Ascending aorta (tissue), 2 donors: ENCODE measurements around the gene C10orf71. TPM values are rescaled to one million over a fixed set of nuclear protein-coding genes. Genes with fewer than 3 reads are reported as not detected.

Experiments
- DNase-seq, 2 donors: peaks; one replicate each; pipeline ENCODE4 v3.0.0-alpha.2; 2019; ENCODE audit warnings: low spot score in 2 of 2
- H3K27ac ChIP-seq, 2 donors: fragments of 200-600 bp; sonication (generic); one replicate each; pipeline ENCODE4 v1.5.1; 2016 to 2017; ENCODE audit warnings: mild to moderate bottlenecking in 1 of 2
- H3K27me3 ChIP-seq: fragments of 200-600 bp; sonication (generic); one replicate; pipeline ENCODE4 v1.5.1; 2017
- H3K36me3 ChIP-seq, 2 donors: fragments of 200-600 bp; sonication (generic); one replicate each; pipeline ENCODE4 v1.5.1; 2016
- H3K4me1 ChIP-seq, 2 donors: fragments of 200-600 bp; sonication (generic); one replicate each; pipeline ENCODE4 v1.5.1; 2016 to 2017; ENCODE audit warnings: mild to moderate bottlenecking in 1 of 2
- H3K4me3 ChIP-seq, 2 donors: fragments of 200-600 bp; sonication (generic); one replicate each; pipeline ENCODE4 v1.5.1; 2016 to 2017; ENCODE audit warnings: mild to moderate bottlenecking in 1 of 2
- H3K9me3 ChIP-seq, 2 donors: fragments of 200-600 bp; sonication (generic); one replicate each; pipeline ENCODE4 v1.5.1; 2016
- intact Hi-C: fragments of 100-400 bp; cut with DNase I; formaldehyde crosslinking; loops from one replicate; pipeline ENCODE4 v1.15.1; 2023
- total RNA-seq: library from RNA; depleted of rRNA; stranded (reverse); fragments of >200 nt; gene quantifications from one replicate; pipeline ENCODE4 v1.1.0, GENCODE V29; 2016
- TF ChIP-seq, protein P1 (sequence below), 3 experiments: fragments of 200-600 bp in 2 of 3; fragments of 450-650 bp in 1 of 3; sonication (generic) in 2 of 3; IDR thresholded peaks; one replicate each; pipeline ENCODE4 v1.5.1; 2016 to 2019; ENCODE audit warnings: antibody characterized with exemption in 3 of 3, mild to moderate bottlenecking in 1 of 3, moderate library complexity in 1 of 3

Gene C10orf71, protein sequence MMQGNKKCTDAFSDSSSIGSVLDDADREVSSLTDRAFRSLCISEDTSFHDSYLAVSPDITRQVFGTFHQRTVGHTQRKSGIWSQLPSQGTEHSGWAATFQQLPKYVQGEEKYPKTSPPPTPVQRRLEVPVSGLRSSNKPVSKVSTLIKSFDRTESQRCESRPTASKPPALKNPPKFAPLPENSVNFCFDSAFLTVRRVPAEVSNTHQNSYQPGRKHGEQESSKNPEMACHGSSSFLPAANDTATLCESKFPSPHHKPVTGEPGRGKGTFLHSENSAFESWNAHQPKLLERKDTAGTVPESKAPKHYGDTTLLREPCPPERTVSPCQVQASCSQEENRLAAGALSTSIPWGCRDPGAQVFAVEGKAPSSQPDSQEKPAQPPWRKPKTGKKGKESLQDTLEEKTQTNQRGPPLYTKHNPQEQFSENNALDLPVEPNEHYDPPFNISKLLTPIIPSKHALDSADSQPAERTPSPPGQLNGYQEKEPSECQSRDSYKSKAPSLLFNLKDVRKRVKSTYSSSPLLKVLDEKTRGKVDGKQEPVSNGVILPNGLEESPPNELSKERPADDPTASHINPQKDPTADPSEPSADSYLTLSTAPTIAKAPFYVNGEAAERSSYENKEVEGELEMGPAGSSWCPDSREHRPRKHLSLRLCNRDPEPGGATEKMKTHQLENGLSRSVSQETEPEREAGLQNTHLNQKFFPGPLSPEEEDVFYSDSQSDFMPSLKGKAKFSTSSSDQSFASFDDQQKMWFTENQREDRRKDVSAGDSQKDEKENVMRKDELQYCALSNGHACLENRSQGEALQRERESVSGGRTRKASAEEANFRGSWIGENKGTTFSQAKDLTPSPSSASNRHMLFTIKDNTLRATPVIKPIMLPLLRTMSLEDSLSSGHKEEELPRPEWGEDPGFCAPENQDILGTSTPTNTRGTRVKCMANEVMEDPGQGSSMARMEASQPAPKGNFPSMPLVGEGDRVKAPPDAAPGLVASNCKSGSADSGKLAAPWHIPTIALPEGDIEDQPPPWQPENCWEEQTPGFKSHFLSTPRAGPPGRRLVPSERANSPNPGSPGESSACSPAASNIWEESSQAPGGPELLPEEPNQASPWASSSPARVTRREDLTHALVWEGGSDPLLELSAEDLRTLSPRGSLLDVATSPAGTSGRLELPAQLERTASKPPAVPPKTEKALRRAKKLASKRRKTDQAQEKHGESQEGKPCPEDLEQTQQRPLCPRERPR (N-terminal part only)
- total RNA-seq, result not detected

DNA sequence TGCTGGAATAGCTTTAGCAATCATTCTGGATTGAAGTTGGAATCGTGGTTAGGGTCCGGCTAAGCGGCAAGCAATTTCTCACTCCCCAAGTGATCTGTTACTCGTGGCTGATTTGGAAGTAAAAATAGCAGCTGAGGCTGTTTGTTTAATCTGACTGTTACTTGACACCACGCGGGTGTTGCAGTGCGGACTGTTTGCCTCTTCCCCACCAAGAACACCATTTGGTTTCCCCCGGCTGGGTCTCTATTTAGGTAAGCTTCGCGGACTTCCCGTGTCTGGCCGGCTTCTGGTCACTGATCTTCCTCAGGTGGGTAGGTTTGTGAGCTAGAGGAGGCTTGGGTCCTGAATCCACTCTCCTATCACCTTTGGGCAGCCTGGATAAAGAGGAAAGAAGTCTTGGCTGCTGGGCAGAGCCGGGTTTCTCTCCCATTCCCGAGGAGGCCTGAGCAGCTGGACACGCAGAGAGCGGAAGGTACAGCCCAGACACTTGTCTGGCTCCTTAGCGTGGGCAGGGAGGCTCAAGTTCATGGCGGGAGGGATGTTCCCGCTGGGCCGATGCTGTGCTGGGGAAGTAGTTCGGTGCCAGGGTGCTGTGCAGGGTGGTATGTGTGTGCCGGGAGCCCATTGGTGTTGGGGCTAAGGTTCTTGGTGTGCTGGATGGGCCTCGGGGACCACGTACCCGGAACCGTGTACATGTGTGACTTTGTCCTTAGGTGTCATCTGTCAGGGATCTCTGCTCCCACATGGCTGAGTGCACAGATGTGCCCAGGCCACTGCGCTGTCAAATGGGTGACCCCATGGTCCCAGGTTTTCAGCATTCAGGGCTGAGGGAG, at the start of gene C10orf71:
C10orf71 (plus strand) TSS at position 188 of the 833 bp plus-strand sequence. CDS start 23,376 bp downstream, outside the sequence.
- no peaks in the 10 kb centered on the region for H3K36me3 ChIP-seq
- H3K27ac ChIP-seq, result peak within 1 kb of the TSS; percentile 58 to 73

DNA sequence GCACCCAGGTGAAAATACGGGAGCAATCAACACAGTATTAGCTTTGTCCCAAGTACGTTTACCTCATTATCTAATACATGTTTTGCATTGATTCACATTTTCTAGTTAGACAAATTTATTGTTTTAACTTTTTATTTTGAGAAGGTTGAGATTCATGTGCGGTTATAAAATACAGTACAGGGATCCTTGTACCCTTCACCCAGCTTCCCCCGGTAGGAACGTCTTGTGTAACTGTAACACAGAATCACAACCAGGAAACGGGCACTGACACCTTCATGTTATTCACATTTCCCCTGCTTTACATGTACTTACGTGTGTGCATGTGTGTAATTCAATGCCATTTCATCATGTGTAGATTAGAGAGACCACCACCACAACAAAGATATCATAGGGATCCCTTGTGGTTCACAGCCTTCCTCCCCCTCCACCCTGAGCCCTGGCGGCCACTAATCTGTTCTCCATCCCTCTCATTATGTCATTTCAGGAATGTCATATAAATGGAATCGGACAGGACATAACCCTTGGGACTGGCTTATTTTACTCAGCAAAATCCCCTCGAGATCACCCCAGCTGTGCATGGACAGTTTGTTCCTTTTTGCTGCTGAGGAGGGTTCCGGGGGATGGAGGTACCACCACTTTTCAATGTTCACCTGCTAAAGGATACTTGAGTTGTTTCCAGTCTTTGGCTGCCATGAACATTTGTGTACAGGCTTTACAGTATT, 46.5 kb upstream of the C10orf71 start:
- TF ChIP-seq, protein P1, sequence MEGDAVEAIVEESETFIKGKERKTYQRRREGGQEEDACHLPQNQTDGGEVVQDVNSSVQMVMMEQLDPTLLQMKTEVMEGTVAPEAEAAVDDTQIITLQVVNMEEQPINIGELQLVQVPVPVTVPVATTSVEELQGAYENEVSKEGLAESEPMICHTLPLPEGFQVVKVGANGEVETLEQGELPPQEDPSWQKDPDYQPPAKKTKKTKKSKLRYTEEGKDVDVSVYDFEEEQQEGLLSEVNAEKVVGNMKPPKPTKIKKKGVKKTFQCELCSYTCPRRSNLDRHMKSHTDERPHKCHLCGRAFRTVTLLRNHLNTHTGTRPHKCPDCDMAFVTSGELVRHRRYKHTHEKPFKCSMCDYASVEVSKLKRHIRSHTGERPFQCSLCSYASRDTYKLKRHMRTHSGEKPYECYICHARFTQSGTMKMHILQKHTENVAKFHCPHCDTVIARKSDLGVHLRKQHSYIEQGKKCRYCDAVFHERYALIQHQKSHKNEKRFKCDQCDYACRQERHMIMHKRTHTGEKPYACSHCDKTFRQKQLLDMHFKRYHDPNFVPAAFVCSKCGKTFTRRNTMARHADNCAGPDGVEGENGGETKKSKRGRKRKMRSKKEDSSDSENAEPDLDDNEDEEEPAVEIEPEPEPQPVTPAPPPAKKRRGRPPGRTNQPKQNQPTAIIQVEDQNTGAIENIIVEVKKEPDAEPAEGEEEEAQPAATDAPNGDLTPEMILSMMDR (IDR thresholded peaks at IDR 0.05), result no peak
- no peak for DNase-seq
- Histone ChIP-seq H3K4me3 (no peak overlapping the region), H3K27me3 (no peaks in the 10 kb centered on the region), H3K27ac (no peak overlapping the region), H3K36me3 (no peaks in the 10 kb centered on the region), H3K4me1 (no peaks in the 10 kb centered on the region), H3K9me3 (no peaks in the 10 kb centered on the region)
- intact Hi-C loops, result no loop called here

More for the DNA sequence above, at the start of gene C10orf71:
- peaks cover 0 to 16% of the 10 kb centered on the region in 2 donors for H3K4me1 ChIP-seq
- intact Hi-C loops, result no loop called here
- H3K27me3 ChIP-seq, result no peaks in the 10 kb centered on the region
- DNase-seq, result no peak
- H3K9me3 ChIP-seq, result no peaks in the 10 kb centered on the region
- peak within 1 kb of the TSS in 1 of 2 donors; percentile 49 for H3K4me3 ChIP-seq
- TF ChIP-seq, protein P1 (IDR thresholded peaks at IDR 0.05), result no peak

DNA sequence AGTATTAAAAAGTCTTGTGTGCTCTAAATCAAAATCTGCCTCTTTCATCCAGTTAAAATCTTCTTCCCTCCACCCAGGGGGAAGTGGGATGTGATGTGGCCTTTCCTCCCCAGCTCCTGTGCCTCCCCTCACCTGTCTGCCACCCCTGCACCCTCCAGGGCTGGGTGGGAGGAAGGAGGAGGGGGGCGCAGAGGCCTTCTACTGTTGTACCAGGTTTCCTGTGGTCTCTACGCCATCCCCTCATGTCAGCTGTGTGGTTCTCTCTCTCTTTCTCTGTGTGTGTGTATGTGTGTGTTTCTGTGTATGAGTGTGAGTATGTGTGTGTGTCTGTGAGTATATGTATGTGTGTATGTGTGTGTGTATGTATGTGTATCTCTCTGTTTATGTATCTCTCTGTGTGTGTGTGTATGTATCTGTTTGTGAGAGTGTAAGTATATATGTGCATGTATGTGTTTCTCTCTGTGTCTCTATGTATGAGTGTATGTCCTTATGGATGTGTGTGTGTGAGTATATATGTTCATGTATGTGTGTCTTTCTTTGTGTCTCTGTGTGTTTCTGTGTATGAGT, 45.5 kb upstream of the C10orf71 start:
- intact Hi-C loops, result no loop called here
- no peaks in the 10 kb centered on the region for H3K9me3 ChIP-seq
- H3K27me3 ChIP-seq, result no peaks in the 10 kb centered on the region
- DNase-seq, result no peak
- no peak overlapping the region for H3K27ac ChIP-seq
- H3K36me3 ChIP-seq, result no peaks in the 10 kb centered on the region
- TF ChIP-seq, protein P1 (IDR thresholded peaks at IDR 0.05), result no peak
- no peak overlapping the region for H3K4me3 ChIP-seq
- H3K4me1 ChIP-seq, result no peaks in the 10 kb centered on the region

DNA sequence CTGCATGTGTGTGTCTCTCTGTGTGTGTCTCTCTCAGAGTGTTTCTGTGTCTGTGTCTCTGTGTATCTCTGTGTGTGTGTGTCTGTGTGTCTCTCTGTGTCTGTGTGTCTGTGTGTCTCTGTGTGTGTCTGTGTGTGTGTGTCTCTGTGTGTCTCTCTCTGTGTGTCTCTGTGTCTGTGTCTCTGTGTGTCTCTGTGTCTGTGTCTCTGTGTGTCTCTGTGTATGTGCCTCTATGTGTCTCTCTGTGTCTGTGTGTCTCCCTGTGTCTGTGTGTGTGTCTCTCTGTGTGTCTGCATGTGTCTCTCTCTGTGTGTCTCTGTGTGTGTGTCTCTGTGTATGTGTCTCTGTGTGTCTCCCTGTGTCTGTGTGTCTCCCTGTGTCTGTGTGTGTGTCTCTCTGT, 44.8 kb upstream of the C10orf71 start:
- H3K4me1 ChIP-seq, result no peaks in the 10 kb centered on the region
- H3K36me3 ChIP-seq, result no peaks in the 10 kb centered on the region
- H3K9me3 ChIP-seq, result no peaks in the 10 kb centered on the region
- TF ChIP-seq, protein P1 (IDR thresholded peaks at IDR 0.05), result no peak
- intact Hi-C loops, result no loop called here
- H3K27ac ChIP-seq, result no peak overlapping the region
- DNase-seq, result no peak
- H3K27me3 ChIP-seq, result no peaks in the 10 kb centered on the region
- no peak overlapping the region for H3K4me3 ChIP-seq
